Fibroblast of lung (primary cell): Measurements from ENCODE around the gene FMO5. TPM values are rescaled to one million over a fixed set of nuclear protein-coding genes. Genes with fewer than 3 reads are reported as not detected.
"Not testable (repeated sequence)": the region's sequence is repeated elsewhere in the genome, so short reads cannot be mapped to it uniquely, and the experiment has no call there.

Experiments used
- DNase-seq, 2 donors: peaks; one replicate each; pipeline versions ENCODE4 v3.0.0 to v3.0.0-alpha.2; 2010; ENCODE audit warnings: low read depth in 2 of 2
- H2AFZ ChIP-seq: 2 replicates; pipeline ENCODE4 v1.5.1; 2012; ENCODE audit warnings: low read length, control low read depth, inconsistent platforms
- H3K27ac ChIP-seq: 2 replicates; pipeline ENCODE4 v1.5.1; 2011; ENCODE audit warnings: low read length, control low read depth; ENCODE audit not compliant: insufficient read depth
- H3K27me3 ChIP-seq: 2 replicates; pipeline ENCODE4 v1.5.1; 2011; ENCODE audit warnings: mild to moderate bottlenecking, low read length; ENCODE audit not compliant: control insufficient read depth, insufficient read depth
- H3K36me3 ChIP-seq: 2 replicates; pipeline ENCODE4 v1.5.1; 2011; ENCODE audit warnings: low read length; ENCODE audit not compliant: control insufficient read depth, insufficient read depth
- H3K4me1 ChIP-seq: 2 replicates; pipeline ENCODE4 v1.5.1; 2011; ENCODE audit warnings: low read length; ENCODE audit not compliant: control insufficient read depth, insufficient read depth; ENCODE audit errors: extremely low read depth
- H3K4me2 ChIP-seq: 2 replicates; pipeline ENCODE4 v1.5.1; 2011; ENCODE audit warnings: low read length, control low read depth; ENCODE audit not compliant: insufficient read depth; ENCODE audit errors: extremely low read depth
- H3K4me3 ChIP-seq, 4 experiments: fragments of 200-600 bp in 1 of 4; sonication (generic) in 1 of 4; replicated peaks in 1 of 4; 2 replicates each; pipeline ENCODE4 v1.5.1; 2011 to 2016; ENCODE audit warnings: low read length in 4 of 4, low read depth in 3 of 4, mild to moderate bottlenecking in 3 of 4, control low read depth in 2 of 4, inconsistent platforms in 1 of 4, mixed read lengths in 1 of 4; ENCODE audit not compliant: insufficient read depth in 1 of 4; ENCODE audit errors: control extremely low read depth in 1 of 4
- H3K79me2 ChIP-seq: 2 replicates; pipeline ENCODE4 v1.5.1; 2012; ENCODE audit warnings: mild to moderate bottlenecking, low read length, inconsistent platforms; ENCODE audit not compliant: control insufficient read depth, insufficient read depth
- H3K9ac ChIP-seq: 2 replicates; pipeline ENCODE4 v1.5.1; 2011; ENCODE audit warnings: mild to moderate bottlenecking, low read length, control low read depth; ENCODE audit not compliant: insufficient read depth
- H3K9me3 ChIP-seq: 2 replicates; pipeline ENCODE4 v1.5.1; 2012; ENCODE audit warnings: low read depth, low read length; ENCODE audit not compliant: control insufficient read depth, insufficient read depth
- H4K20me1 ChIP-seq: 2 replicates; pipeline ENCODE4 v1.5.1; 2011; ENCODE audit warnings: low read length; ENCODE audit not compliant: control insufficient read depth, insufficient read depth; ENCODE audit errors: extremely low read depth
- CTCF ChIP-seq, 2 donors: IDR thresholded peaks in 1 of 2; conservative IDR thresholded peaks in 1 of 2; 1 replicate in 1 of 2; 2 replicates in 1 of 2; pipeline ENCODE4 v1.5.1; 2011 to 2012; ENCODE audit warnings: low read length in 2 of 2, control low read depth in 1 of 2, inconsistent platforms in 1 of 2, low read depth in 1 of 2, mild to moderate bottlenecking in 1 of 2
- EZH2 ChIP-seq: IDR thresholded peaks from 2 replicates; pipeline ENCODE4 v1.5.1; 2012; ENCODE audit warnings: low read length, control low read depth, mild to moderate bottlenecking; ENCODE audit errors: missing control alignments
- polyA plus RNA-seq, 2 donors: library from polyadenylated mRNA; depleted of rRNA in 1 of 2; stranded (reverse) in 1 of 2; unstranded in 1 of 2; fragments of >200 nt; gene quantifications; 2 replicates each; pipeline ENCODE4 v1.2.1, GENCODE V29; 2011 to 2012; ENCODE audit warnings: missing spikeins in 1 of 2
- total RNA-seq: library from RNA; depleted of rRNA; stranded (reverse); fragments of >200 nt; gene quantifications from 2 replicates; pipeline ENCODE4 v1.2.1, GENCODE V29; 2014

Gene FMO5
- total and polyA plus RNA-seq, 2 donors (not counting 1 experiment from before 2014, with no cell fraction given), result 2.0 to 2.8 TPM

- H3K27ac ChIP-seq, result peak overlapping the region; percentile 92
- peak overlapping the region; percentile 89 for H3K9ac ChIP-seq
- DNase-seq, result no peak
- no peaks in the 10 kb centered on the region for H3K27me3 ChIP-seq
- peak overlapping the region; percentile 91 for H2AFZ ChIP-seq
- H3K4me1 ChIP-seq, result peaks cover 5% of the 10 kb centered on the region
- peak overlapping the region; percentile 81 for H3K4me2 ChIP-seq
- no peaks in the 10 kb centered on the region for H3K36me3 ChIP-seq
- H3K9me3 ChIP-seq, result no peaks in the 10 kb centered on the region
- peaks cover 34% of the 10 kb centered on the region for H3K79me2 ChIP-seq
- TF ChIP-seq EZH2, result no peak
- no peak for TF ChIP-seq CTCF (conservative IDR thresholded peaks at IDR 0.05 in 1 of 2, IDR thresholded peaks at IDR 0.05 in 1 of 2; ENCODE audit: low read depth in 1 of 2, low read length in 2 of 2)
- H3K4me3 ChIP-seq, result peak overlapping the region; percentile 9 to 91 (median 54)
- H4K20me1 ChIP-seq, result no peaks in the 10 kb centered on the region
These were observed 16.9 kb upstream of the FMO5 start for GRCh38 chr1:147241934-147242448.

- not testable (repeated sequence) for H3K27ac ChIP-seq, H4K20me1 ChIP-seq, H3K4me2 ChIP-seq, H3K4me1 ChIP-seq, H3K9ac ChIP-seq, DNase-seq, H2AFZ ChIP-seq, H3K4me3 ChIP-seq, H3K36me3 ChIP-seq, H3K9me3 ChIP-seq, H3K27me3 ChIP-seq
- H3K79me2 ChIP-seq, result peaks cover 20% of the 10 kb centered on the region
These were observed 15.1 kb upstream of the FMO5 start for GRCh38 chr1:147240131-147240721.

- no peak overlapping the region for H2AFZ ChIP-seq
- H3K4me1 ChIP-seq, result peaks cover 5% of the 10 kb centered on the region
- TF ChIP-seq CTCF (conservative IDR thresholded peaks at IDR 0.05 in 1 of 2, IDR thresholded peaks at IDR 0.05 in 1 of 2; ENCODE audit: low read depth in 1 of 2, low read length in 2 of 2) (no peak), EZH2 (no peak)
- no peaks in the 10 kb centered on the region for H3K36me3 ChIP-seq
- no peaks in the 10 kb centered on the region for H3K9me3 ChIP-seq
- H3K4me3 ChIP-seq, result no peak overlapping the region
- H3K27ac ChIP-seq, result no peak overlapping the region
- H3K4me2 ChIP-seq, result no peak overlapping the region
- DNase-seq, result no peak
- peaks cover 11% of the 10 kb centered on the region for H3K79me2 ChIP-seq
- no peak overlapping the region for H3K9ac ChIP-seq
- H4K20me1 ChIP-seq, result no peaks in the 10 kb centered on the region
- H3K27me3 ChIP-seq, result no peaks in the 10 kb centered on the region
These were observed 14.0 kb upstream of the FMO5 start for GRCh38 chr1:147238925-147239820.
